ENCODE results near the gene TP53RK. TPM values are rescaled to one million over a fixed set of nuclear protein-coding genes. Genes with fewer than 3 reads are reported as not detected.
"Not testable (repeated sequence)": the region's sequence is repeated elsewhere in the genome, so short reads cannot be mapped to it uniquely, and the experiment has no call there.

Gene TP53RK
- total RNA-seq, 1 donor from 2014 or later, result 11.9 TPM

GRCh38 chr20:46681032-46681854 lies 8.0 kb downstream of the TP53RK start:
- peak; percentile 73 for TF ChIP-seq CTCF (IDR thresholded peaks at IDR 0.05)
- ATAC-seq (peak; percentile 40 to 52), DNase-seq (no peak)
- Histone ChIP-seq H3K9me3 (no peaks in the 10 kb centered on the region), H3K4me1 (peaks cover 37% of the 10 kb centered on the region), H3K4me3 (no peak overlapping the region), H3K27ac (no peak overlapping the region), H3K36me3 (peaks cover 22% of the 10 kb centered on the region), H3K27me3 (ENCODE audit: low read depth) (no peaks in the 10 kb centered on the region)
- intact Hi-C loops (cut with DNase I), result no loop called here

- Histone ChIP-seq H3K27me3 (ENCODE audit: low read depth) (no peaks in the 10 kb centered on the region), H3K4me1 (peaks cover 37% of the 10 kb centered on the region), H3K9me3 (no peaks in the 10 kb centered on the region), H3K36me3 (peaks cover 16% of the 10 kb centered on the region), H3K4me3 (no peak overlapping the region), H3K27ac (no peak overlapping the region)
- ATAC-seq (no peak), DNase-seq (no peak)
- no peak for TF ChIP-seq CTCF (IDR thresholded peaks at IDR 0.05)
- intact Hi-C loops (cut with DNase I), result no loop called here
These were observed 8.6 kb downstream of the TP53RK start for GRCh38 chr20:46680684-46681031.

- no peak overlapping the region for H3K27ac ChIP-seq
- DNase-seq, result no peak
- intact Hi-C loops (cut with DNase I), result no loop called here
- no peak for ATAC-seq
- no peak for TF ChIP-seq CTCF (IDR thresholded peaks at IDR 0.05)
- no peaks in the 10 kb centered on the region for H3K27me3 ChIP-seq (ENCODE audit: low read depth)
- H3K9me3 ChIP-seq, result no peaks in the 10 kb centered on the region
- H3K36me3 ChIP-seq, result no peaks in the 10 kb centered on the region
- peaks cover 21% of the 10 kb centered on the region for H3K4me1 ChIP-seq
- H3K4me3 ChIP-seq, result no peak overlapping the region
These were observed 10.7 kb downstream of the TP53RK start for GRCh38 chr20:46678516-46678915.

GRCh38 chr20:46677608-46678007 lies 11.6 kb downstream of the TP53RK start:
- DNase-seq (no peak), ATAC-seq (no peak)
- H3K9me3 ChIP-seq, result no peaks in the 10 kb centered on the region
- H3K27ac ChIP-seq, result no peak overlapping the region
- H3K4me1 ChIP-seq, result peaks cover 13% of the 10 kb centered on the region
- H3K27me3 ChIP-seq (ENCODE audit: low read depth), result no peaks in the 10 kb centered on the region
- H3K36me3 ChIP-seq, result no peaks in the 10 kb centered on the region
- no peak overlapping the region for H3K4me3 ChIP-seq
- intact Hi-C loops (cut with DNase I), result no loop called here
- no peak for TF ChIP-seq CTCF (IDR thresholded peaks at IDR 0.05)

- H3K36me3 ChIP-seq; H3K27ac ChIP-seq; H3K4me1 ChIP-seq; intact Hi-C loops (cut with DNase I); H3K9me3 ChIP-seq; ATAC-seq; H3K27me3 ChIP-seq (ENCODE audit: low read depth); H3K4me3 ChIP-seq; DNase-seq: not testable (repeated sequence)
These were observed 12.5 kb downstream of the TP53RK start for GRCh38 chr20:46676649-46677316.

Data from lower lobe of right lung (tissue), 2 donors.